ENCODE results near the gene BMP5.

BMP5 gene

GRCh38 chr6:55811074-55811473 lies 64.3 kb downstream of the BMP5 start:
- no peak for DNase-seq (ENCODE audit: low spot score)

GRCh38 chr6:55802259-55802658 lies 73.1 kb downstream of the BMP5 start:
- DNase-seq (ENCODE audit: low spot score) = no peak

- DNase-seq (ENCODE audit: low spot score) = no peak
Measured at GRCh38 chr6:55798571-55798970, 76.8 kb downstream of the BMP5 start.

- no peak for DNase-seq (ENCODE audit: low spot score)
Measured at GRCh38 chr6:55794136-55794812, 81.1 kb downstream of the BMP5 start.

- DNase-seq (ENCODE audit: low spot score) = no peak
Measured at GRCh38 chr6:55785273-55785672, 90.1 kb downstream of the BMP5 start.

- no peak for DNase-seq (ENCODE audit: low spot score)
Measured at GRCh38 chr6:55782275-55782674, 93.1 kb downstream of the BMP5 start.

GRCh38 chr6:55778705-55779104 lies 96.7 kb downstream of the BMP5 start:
- DNase-seq (ENCODE audit: low spot score) = no peak

GRCh38 chr6:55777469-55777868 lies 97.9 kb downstream of the BMP5 start:
- no peak for DNase-seq (ENCODE audit: low spot score)

- no peak for DNase-seq (ENCODE audit: low spot score)
Measured at GRCh38 chr6:55776113-55776512, 99.3 kb downstream of the BMP5 start.

GRCh38 chr6:55775029-55775318 lies 100.4 kb downstream of the BMP5 start:
- no peak for DNase-seq (ENCODE audit: low spot score)

GRCh38 chr6:55774286-55775028 lies 100.9 kb downstream of the BMP5 start:
- no peak for DNase-seq (ENCODE audit: low spot score)

- DNase-seq (ENCODE audit: low spot score) = no peak
Measured at GRCh38 chr6:55773620-55774216, 101.7 kb downstream of the BMP5 start.

- DNase-seq (ENCODE audit: low spot score) = no peak
Measured at GRCh38 chr6:55772730-55773129, 102.7 kb downstream of the BMP5 start.

GRCh38 chr6:55759536-55759935 lies 115.9 kb downstream of the BMP5 start:
- DNase-seq (ENCODE audit: low spot score) = no peak

- no peak for DNase-seq (ENCODE audit: low spot score)
Measured at GRCh38 chr6:55758156-55758937, 117.0 kb downstream of the BMP5 start.

GRCh38 chr6:55756531-55757031 lies 118.8 kb downstream of the BMP5 start:
- no peak for DNase-seq (ENCODE audit: low spot score)

GRCh38 chr6:55748880-55749279 lies 126.5 kb downstream of the BMP5 start:
- DNase-seq (ENCODE audit: low spot score) = no peak

- DNase-seq (ENCODE audit: low spot score) = no peak
Measured at GRCh38 chr6:55746473-55746872, 128.9 kb downstream of the BMP5 start.

GRCh38 chr6:55734256-55734655 lies 141.1 kb downstream of the BMP5 start:
- DNase-seq (ENCODE audit: low spot score) = peak; percentile 19

- DNase-seq (ENCODE audit: low spot score) = no peak
Measured at GRCh38 chr6:55729665-55730064, 145.7 kb downstream of the BMP5 start.

- no peak for DNase-seq (ENCODE audit: low spot score)
Measured at GRCh38 chr6:55726144-55726543, 149.2 kb downstream of the BMP5 start.

- DNase-seq (ENCODE audit: low spot score) = no peak
Measured at GRCh38 chr6:55714831-55715230, 160.6 kb downstream of the BMP5 start.

GRCh38 chr6:55713436-55713835 lies 162.0 kb downstream of the BMP5 start:
- no peak for DNase-seq (ENCODE audit: low spot score)

All from iPS-NIHi11 (cell line).